ENCODE data around the gene SYMPK. TPM values are rescaled to one million over a fixed set of nuclear protein-coding genes. Genes with fewer than 3 reads are reported as not detected.

Gene SYMPK
- total RNA-seq, 3 donors from 2014 or later, result 61.1 to 67.4 (median 65.9) TPM

DNA sequence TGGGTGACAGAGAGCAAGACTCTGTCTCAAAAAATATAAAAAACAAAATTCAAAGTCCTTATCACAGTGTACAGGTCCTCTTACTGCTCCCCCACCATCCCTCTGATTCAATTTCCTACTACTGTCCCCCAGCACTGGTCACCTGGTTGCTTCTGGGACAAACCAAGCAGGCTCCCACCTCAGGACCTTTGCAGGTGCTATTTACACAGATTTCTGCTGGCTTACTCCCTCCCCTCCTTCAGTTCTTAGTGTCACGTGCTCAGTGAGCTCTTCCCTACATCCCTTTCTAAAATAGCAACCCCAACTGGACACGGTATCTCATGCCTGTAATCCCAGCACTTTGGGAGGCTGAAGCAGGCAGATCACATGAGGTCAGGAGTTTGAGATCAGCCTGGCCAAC lies 17.0 kb upstream of the SYMPK start:
- DNase-seq (no peak), ATAC-seq (no peak)
- Histone ChIP-seq H3K4me1 (ENCODE audit: low read depth) (peaks cover 73% of the 10 kb centered on the region), H3K4me3 (no peak overlapping the region), H3K36me3 (ENCODE audit: low read depth) (no peaks in the 10 kb centered on the region), H3K9me3 (no peaks in the 10 kb centered on the region)
- intact Hi-C loops (cut with DNase I, micrococcal nuclease), result no loop called here
- TF ChIP-seq, protein P1, sequence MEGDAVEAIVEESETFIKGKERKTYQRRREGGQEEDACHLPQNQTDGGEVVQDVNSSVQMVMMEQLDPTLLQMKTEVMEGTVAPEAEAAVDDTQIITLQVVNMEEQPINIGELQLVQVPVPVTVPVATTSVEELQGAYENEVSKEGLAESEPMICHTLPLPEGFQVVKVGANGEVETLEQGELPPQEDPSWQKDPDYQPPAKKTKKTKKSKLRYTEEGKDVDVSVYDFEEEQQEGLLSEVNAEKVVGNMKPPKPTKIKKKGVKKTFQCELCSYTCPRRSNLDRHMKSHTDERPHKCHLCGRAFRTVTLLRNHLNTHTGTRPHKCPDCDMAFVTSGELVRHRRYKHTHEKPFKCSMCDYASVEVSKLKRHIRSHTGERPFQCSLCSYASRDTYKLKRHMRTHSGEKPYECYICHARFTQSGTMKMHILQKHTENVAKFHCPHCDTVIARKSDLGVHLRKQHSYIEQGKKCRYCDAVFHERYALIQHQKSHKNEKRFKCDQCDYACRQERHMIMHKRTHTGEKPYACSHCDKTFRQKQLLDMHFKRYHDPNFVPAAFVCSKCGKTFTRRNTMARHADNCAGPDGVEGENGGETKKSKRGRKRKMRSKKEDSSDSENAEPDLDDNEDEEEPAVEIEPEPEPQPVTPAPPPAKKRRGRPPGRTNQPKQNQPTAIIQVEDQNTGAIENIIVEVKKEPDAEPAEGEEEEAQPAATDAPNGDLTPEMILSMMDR (IDR thresholded peaks at IDR 0.05), result no peak

DNA sequence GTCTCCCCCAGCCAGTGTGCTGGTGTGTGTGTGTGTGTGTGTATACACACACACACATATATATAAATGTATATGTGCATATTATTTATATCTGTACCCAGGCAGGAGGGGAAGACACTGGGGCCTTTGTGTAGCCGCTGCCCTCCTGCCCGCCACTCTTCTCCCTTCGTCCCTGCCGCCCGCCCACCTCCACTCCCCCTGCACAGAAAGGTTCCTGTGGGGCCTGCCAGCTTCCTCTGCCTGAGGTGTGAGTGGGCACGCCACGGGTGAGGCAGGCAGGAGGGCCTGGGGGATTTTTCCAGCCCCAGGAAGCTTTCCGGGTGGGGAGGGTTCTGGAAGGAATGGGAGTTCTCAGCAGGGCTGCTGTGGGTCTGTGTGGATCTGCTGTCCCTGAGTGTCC lies 16.1 kb upstream of the SYMPK start:
- no peak for DNase-seq
- no peak overlapping the region for H3K4me3 ChIP-seq
- H3K4me1 ChIP-seq (ENCODE audit: low read depth), result peaks cover 64% of the 10 kb centered on the region
- H3K36me3 ChIP-seq (ENCODE audit: low read depth), result no peaks in the 10 kb centered on the region
- no peaks in the 10 kb centered on the region for H3K9me3 ChIP-seq
- TF ChIP-seq, protein P1 (IDR thresholded peaks at IDR 0.05), result no peak
- intact Hi-C loops (cut with DNase I, micrococcal nuclease), result no loop called here
- no peak for ATAC-seq

DNA sequence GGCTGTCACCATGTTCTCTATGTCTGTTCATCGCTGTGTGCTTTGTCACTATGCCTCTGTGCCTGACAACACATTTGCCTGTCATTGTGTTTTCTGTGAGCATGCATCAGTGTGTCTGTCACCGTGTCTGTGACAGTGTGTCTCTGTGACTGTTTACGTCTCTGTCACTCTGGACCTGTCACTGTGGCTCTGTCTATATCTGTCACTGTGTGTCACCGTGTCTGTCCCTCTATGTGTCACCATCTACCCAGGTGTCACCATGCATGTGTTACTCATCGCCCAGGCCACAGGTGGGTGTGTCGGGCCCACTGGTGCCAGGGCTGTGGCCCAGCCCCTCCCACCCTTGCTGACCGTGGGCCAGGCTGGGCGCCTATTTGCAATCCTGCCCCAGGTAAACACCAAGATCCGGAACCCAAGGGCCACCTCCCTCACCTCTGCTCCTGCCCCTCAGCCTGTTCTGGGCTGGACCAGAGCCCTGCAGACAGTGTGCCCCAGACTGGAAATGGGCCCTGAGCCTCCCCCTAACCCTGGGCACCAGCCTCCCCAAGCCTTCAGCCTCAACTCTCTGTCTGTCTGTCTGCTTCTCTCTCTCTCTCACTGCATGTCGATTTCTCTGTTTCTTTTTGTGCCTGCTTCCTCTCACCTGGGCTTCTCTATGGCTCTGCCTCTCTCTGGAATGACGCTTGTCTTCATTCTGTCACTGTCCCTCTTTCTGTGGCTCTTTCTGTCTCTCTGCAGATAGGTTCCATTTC lies 15.3 kb upstream of the SYMPK start:
- TF ChIP-seq, protein P1 (IDR thresholded peaks at IDR 0.05), result no peak
- Histone ChIP-seq H3K4me1 (ENCODE audit: low read depth) (peaks cover 61% of the 10 kb centered on the region), H3K9me3 (no peaks in the 10 kb centered on the region), H3K4me3 (no peak overlapping the region), H3K36me3 (ENCODE audit: low read depth) (no peaks in the 10 kb centered on the region)
- peak; percentile 71 for ATAC-seq
- peak; percentile 76 to 84 (median 83) for DNase-seq
- intact Hi-C loops (cut with DNase I, micrococcal nuclease), result no loop called here

DNA sequence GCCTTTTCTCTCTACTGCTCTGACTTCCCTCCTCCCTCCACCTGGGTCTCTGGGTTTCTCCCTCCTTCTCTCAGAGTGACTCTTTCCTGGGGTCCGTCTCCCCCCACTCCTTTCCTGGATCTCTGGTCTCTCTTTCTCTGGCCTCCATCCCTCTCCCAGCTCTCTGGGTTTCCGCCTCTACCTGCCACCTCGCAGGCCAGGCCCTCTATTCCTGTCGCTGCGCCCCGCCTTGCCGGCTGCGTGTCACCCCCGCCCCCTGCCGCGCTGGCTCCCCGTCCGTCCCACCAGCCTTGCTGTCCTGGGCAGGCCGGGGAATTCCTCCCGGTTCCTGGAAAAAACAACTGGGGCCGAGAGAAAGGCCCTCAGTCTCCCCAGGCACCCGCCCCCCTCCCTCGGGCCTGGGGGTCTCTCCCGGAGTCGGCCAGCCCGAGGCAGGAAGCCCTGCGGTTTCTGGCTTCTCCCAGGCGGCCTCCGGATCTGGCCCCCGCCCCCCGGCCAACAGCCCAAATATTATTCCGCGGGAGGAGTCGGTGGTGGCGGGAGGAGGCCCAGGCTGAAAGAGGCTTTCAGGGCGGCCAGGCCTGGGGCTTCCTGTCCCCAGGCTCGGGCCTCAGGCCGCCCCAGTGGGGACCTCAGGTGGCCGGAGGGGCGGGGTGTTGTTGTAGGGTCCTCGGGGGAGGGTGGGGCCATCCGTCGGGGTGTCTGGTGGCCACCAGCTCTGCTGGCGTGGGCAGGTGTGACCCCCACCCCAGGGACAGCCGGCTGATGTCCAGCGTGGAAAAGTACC lies 13.7 kb upstream of the SYMPK start:
- ATAC-seq (peak; percentile 43), DNase-seq (peak in 2 of 3 donors; percentile 58 to 74)
- H3K4me3 ChIP-seq, result no peak overlapping the region
- H3K36me3 ChIP-seq (ENCODE audit: low read depth), result no peaks in the 10 kb centered on the region
- peaks cover 46% of the 10 kb centered on the region for H3K4me1 ChIP-seq (ENCODE audit: low read depth)
- intact Hi-C loops (cut with DNase I, micrococcal nuclease), result no loop called here
- H3K9me3 ChIP-seq, result no peaks in the 10 kb centered on the region
- TF ChIP-seq, protein P1 (IDR thresholded peaks at IDR 0.05), result no peak

DNA sequence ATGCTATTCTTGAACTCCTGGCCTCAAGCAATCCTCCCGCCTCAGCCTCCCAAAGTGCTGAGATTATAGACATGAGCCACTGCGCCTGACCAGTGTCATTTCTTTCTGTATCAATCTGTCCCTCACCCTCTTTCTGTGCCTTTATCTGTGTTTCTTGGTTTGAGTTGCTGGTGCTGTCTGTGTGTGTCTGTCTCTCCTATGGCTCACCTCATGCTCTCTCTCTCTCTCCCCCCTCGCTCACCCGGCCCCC lies 13.1 kb upstream of the SYMPK start:
- Histone ChIP-seq H3K9me3 (no peaks in the 10 kb centered on the region), H3K4me3 (no peak overlapping the region), H3K4me1 (ENCODE audit: low read depth) (peaks cover 41% of the 10 kb centered on the region), H3K36me3 (ENCODE audit: low read depth) (no peaks in the 10 kb centered on the region)
- ATAC-seq (no peak), DNase-seq (no peak)
- TF ChIP-seq, protein P1 (IDR thresholded peaks at IDR 0.05), result no peak
- intact Hi-C loops (cut with DNase I, micrococcal nuclease), result no loop called here

Measured in mucosa of descending colon (tissue), 3 donors.